ENCODE results near the gene COL5A2. TPM values are rescaled to one million over a fixed set of nuclear protein-coding genes. Genes with fewer than 3 reads are reported as not detected.

The COL5A2 gene
- total RNA-seq, 2 experiments from 2014 or later: 3.1 to 4.7 TPM

DNA sequence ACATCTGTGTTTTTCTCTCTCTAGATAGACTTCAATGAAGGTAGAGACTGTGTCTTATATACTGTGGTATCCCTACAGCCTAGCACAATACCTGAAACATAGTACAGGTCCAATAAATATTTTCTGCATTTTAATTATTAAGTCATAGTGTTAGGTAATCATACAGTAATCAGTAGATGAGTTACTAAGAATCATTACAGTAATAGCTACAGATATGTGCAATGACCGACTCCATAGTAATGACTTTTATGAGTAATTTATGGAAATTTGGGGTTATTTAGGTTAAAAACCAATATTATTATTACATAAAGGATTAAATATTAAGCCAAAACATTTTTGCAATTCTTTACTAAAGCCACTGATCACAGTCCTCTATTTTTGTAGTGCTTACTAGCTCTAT lies 21.6 kb downstream of the COL5A2 start:
- CTCF ChIA-PET: no interaction called here
- no peaks in the 10 kb centered on the region for H3K36me3 Mint-ChIP-seq (ENCODE audit: low read depth)
- H3K27ac Mint-ChIP-seq: no peak overlapping the region
- H3K27me3 Mint-ChIP-seq (ENCODE audit: low read depth): no peaks in the 10 kb centered on the region
- intact Hi-C loops (cut with micrococcal nuclease): no loop called here
- H3K4me1 Mint-ChIP-seq (ENCODE audit: low read depth): no peaks in the 10 kb centered on the region
- no peak overlapping the region for H3K4me3 Mint-ChIP-seq
- DNase-seq: no peak
- H3K9me3 Mint-ChIP-seq: no peaks in the 10 kb centered on the region

- H3K9me3 Mint-ChIP-seq: no peaks in the 10 kb centered on the region
- no peaks in the 10 kb centered on the region for H3K4me1 Mint-ChIP-seq (ENCODE audit: low read depth)
- no peak for DNase-seq
- no peaks in the 10 kb centered on the region for H3K36me3 Mint-ChIP-seq (ENCODE audit: low read depth)
- CTCF ChIA-PET: no interaction called here
- H3K4me3 Mint-ChIP-seq: no peak overlapping the region
- no peak overlapping the region for H3K27ac Mint-ChIP-seq
- no peaks in the 10 kb centered on the region for H3K27me3 Mint-ChIP-seq (ENCODE audit: low read depth)
- intact Hi-C loops (cut with micrococcal nuclease): no loop called here
Measured at GRCh38 chr2:189157456-189157855, 22.1 kb downstream of the COL5A2 start.

DNA sequence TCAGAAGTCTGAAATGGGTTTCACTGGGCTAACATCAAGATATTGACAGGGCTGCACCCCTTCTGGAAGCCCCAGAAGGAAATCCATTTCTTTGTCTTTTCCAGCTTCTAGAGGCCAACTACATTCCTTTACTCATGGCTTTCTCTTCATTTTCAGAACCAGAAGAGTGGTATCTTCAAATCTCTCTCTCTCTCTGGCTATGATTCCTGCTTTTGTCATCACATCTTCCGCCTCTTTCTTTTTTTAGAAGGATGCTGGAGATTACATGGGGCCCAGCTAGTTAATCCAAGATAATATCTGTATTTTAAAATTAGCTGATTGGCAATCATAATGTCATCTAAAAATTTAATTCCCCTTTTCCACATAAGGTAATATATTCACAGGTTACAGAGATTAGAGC lies 23.8 kb downstream of the COL5A2 start:
- CTCF ChIA-PET: interaction anchor here (1.0 to 1.9 kb wide), 2 partner anchors 13 to 131 kb away, joined by 3 to 7 read pairs; no protein-coding TSS in a partner anchor

DNA sequence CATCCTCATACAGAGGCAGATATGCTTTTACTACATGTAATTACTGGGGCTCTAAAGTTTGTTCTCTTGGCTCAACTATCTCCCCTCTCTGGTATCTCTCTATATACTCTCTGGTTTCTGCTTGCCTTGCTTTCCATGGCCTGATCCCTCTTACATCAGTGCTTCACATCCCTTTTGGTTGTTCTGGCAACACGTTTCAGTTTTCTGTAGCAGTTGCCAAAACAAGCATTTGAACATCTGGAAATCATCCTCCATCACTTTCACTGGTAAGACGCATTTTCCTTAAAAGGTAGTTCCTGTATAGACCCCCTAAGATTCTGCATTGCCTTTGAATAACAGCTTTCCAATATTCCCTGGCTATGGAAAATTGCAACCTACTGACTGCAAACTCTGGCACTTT lies 25.9 kb downstream of the COL5A2 start:
- H3K4me3 Mint-ChIP-seq: no peak overlapping the region
- intact Hi-C loops (cut with micrococcal nuclease): no loop called here
- H3K27ac Mint-ChIP-seq: no peak overlapping the region
- H3K36me3 Mint-ChIP-seq (ENCODE audit: low read depth): no peaks in the 10 kb centered on the region
- H3K9me3 Mint-ChIP-seq: no peaks in the 10 kb centered on the region
- CTCF ChIA-PET: interaction anchor here (1.2 to 1.7 kb wide), 3 partner anchors 8 to 38 kb away, joined by 3 to 4 read pairs (median 3); no protein-coding TSS in a partner anchor
- H3K4me1 Mint-ChIP-seq (ENCODE audit: low read depth): no peaks in the 10 kb centered on the region
- no peaks in the 10 kb centered on the region for H3K27me3 Mint-ChIP-seq (ENCODE audit: low read depth)
- no peak for DNase-seq

More for the DNA sequence above, 23.8 kb downstream of the COL5A2 start:
- Mint-ChIP-seq H3K4me1 (ENCODE audit: low read depth) (no peaks in the 10 kb centered on the region), H3K27ac (no peak overlapping the region), H3K36me3 (ENCODE audit: low read depth) (no peaks in the 10 kb centered on the region), H3K27me3 (ENCODE audit: low read depth) (no peaks in the 10 kb centered on the region), H3K9me3 (no peaks in the 10 kb centered on the region), H3K4me3 (no peak overlapping the region)
- no peak for DNase-seq
- intact Hi-C loops (cut with micrococcal nuclease): no loop called here

- DNase-seq: no peak
- Mint-ChIP-seq H3K9me3 (no peaks in the 10 kb centered on the region), H3K4me1 (ENCODE audit: low read depth) (no peaks in the 10 kb centered on the region), H3K36me3 (ENCODE audit: low read depth) (no peaks in the 10 kb centered on the region), H3K4me3 (no peak overlapping the region), H3K27ac (no peak overlapping the region), H3K27me3 (ENCODE audit: low read depth) (no peaks in the 10 kb centered on the region)
- intact Hi-C loops (cut with micrococcal nuclease): no loop called here
- CTCF ChIA-PET: interaction anchor here (0.5 to 1.9 kb wide), 4 partner anchors 9 to 257 kb away, joined by 3 to 12 read pairs (median 3); no protein-coding TSS in a partner anchor
Measured at GRCh38 chr2:189152483-189152882, 27.1 kb downstream of the COL5A2 start.

- Mint-ChIP-seq H3K27ac (no peak overlapping the region), H3K4me1 (ENCODE audit: low read depth) (no peaks in the 10 kb centered on the region), H3K9me3 (no peaks in the 10 kb centered on the region), H3K4me3 (no peak overlapping the region), H3K36me3 (ENCODE audit: low read depth) (no peaks in the 10 kb centered on the region), H3K27me3 (ENCODE audit: low read depth) (no peaks in the 10 kb centered on the region)
- DNase-seq: no peak
- CTCF ChIA-PET: interaction anchor here (1.7 to 1.9 kb wide), 2 partner anchors 9 to 11 kb away, joined by 3 to 12 read pairs; no protein-coding TSS in a partner anchor
- intact Hi-C loops (cut with micrococcal nuclease): no loop called here
Measured at GRCh38 chr2:189151906-189152305, 27.7 kb downstream of the COL5A2 start.

GRCh38 chr2:189150033-189150432 lies 29.5 kb downstream of the COL5A2 start:
- CTCF ChIA-PET: no interaction called here
- H3K4me1 Mint-ChIP-seq (ENCODE audit: low read depth): no peaks in the 10 kb centered on the region
- H3K4me3 Mint-ChIP-seq: no peak overlapping the region
- no peak overlapping the region for H3K27ac Mint-ChIP-seq
- no peaks in the 10 kb centered on the region for H3K27me3 Mint-ChIP-seq (ENCODE audit: low read depth)
- no peaks in the 10 kb centered on the region for H3K36me3 Mint-ChIP-seq (ENCODE audit: low read depth)
- intact Hi-C loops (cut with micrococcal nuclease): no loop called here
- DNase-seq: no peak
- H3K9me3 Mint-ChIP-seq: no peaks in the 10 kb centered on the region

DNA sequence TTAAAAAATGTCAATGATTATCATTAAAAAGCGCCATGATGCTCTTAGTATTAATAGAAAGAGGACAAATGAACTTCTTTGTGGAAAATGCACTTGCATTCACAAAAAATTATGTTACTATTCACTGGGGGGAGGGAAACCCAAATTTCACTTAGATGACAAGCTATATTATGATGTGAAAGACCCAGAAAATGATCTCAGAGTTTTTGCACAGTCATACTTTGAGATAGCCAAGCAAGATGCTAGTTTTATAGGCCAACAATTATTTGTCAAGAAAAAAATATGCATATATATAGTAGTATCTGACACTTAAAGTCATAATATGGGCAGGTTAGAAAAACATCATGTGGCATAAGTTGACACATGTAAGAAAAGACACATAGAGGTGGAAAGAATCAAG lies 31.6 kb downstream of the COL5A2 start:
- CTCF ChIA-PET: no interaction called here
- no peak overlapping the region for H3K4me3 Mint-ChIP-seq
- no peaks in the 10 kb centered on the region for H3K9me3 Mint-ChIP-seq
- no peak overlapping the region for H3K27ac Mint-ChIP-seq
- H3K4me1 Mint-ChIP-seq (ENCODE audit: low read depth): peaks cover under 1% of the 10 kb centered on the region
- no peaks in the 10 kb centered on the region for H3K27me3 Mint-ChIP-seq (ENCODE audit: low read depth)
- no peak for DNase-seq
- no peaks in the 10 kb centered on the region for H3K36me3 Mint-ChIP-seq (ENCODE audit: low read depth)
- intact Hi-C loops (cut with micrococcal nuclease): no loop called here

- peaks cover 3% of the 10 kb centered on the region for H3K4me1 Mint-ChIP-seq (ENCODE audit: low read depth)
- intact Hi-C loops (cut with micrococcal nuclease): no loop called here
- H3K36me3 Mint-ChIP-seq (ENCODE audit: low read depth): no peaks in the 10 kb centered on the region
- H3K27me3 Mint-ChIP-seq (ENCODE audit: low read depth): no peaks in the 10 kb centered on the region
- no peaks in the 10 kb centered on the region for H3K9me3 Mint-ChIP-seq
- CTCF ChIA-PET: no interaction called here
- no peak overlapping the region for H3K4me3 Mint-ChIP-seq
- H3K27ac Mint-ChIP-seq: no peak overlapping the region
- DNase-seq: no peak
Measured at GRCh38 chr2:189147361-189147760, 32.2 kb downstream of the COL5A2 start.

DNA sequence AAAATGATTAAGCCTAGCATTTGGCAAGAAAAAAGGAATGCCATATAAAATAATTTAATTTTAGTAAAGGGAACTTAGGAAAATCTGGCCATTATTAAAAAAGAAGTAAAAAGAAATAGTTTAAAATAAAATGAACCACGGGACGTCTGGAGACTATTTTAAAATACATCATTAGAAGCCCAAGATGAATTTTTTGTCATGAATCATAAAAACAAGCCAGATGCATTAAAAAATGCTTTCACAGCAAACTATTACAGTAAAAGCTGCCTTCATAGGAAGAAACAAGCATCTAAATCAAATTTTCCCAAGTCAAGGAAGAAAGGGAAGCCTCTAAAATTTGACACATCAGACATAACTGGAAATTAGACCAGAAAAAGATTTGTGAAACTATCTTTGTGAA lies 33.0 kb downstream of the COL5A2 start:
- no peaks in the 10 kb centered on the region for H3K36me3 Mint-ChIP-seq (ENCODE audit: low read depth)
- no peaks in the 10 kb centered on the region for H3K9me3 Mint-ChIP-seq
- H3K4me3 Mint-ChIP-seq: no peak overlapping the region
- DNase-seq: no peak
- H3K4me1 Mint-ChIP-seq (ENCODE audit: low read depth): peaks cover 3% of the 10 kb centered on the region
- intact Hi-C loops (cut with micrococcal nuclease): no loop called here
- H3K27ac Mint-ChIP-seq: no peak overlapping the region
- CTCF ChIA-PET: no interaction called here
- H3K27me3 Mint-ChIP-seq (ENCODE audit: low read depth): no peaks in the 10 kb centered on the region

DNA sequence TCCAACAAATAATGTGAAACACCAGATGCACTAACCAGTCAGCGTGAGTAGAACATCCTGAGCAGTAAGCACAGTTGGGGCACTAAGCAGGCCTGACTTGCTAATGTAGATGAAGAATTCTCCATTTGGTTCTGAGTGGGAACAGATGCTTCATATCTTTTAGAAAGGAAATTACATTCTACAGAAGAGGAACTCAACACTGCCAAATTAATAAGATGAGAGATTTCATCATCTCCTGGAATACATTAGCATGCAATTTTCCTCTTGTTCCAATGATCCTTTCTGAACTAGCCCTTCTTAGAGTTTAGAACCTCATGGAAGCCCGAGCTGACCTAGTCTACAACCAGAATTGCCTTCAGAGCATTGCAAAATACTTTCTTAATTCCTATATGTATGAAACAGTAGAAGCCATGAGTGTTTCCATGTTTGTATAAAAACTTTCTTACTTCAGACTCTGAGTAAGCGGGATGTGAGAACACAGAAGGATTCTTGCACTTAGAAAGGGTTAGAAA lies 34.8 kb downstream of the COL5A2 start:
- intact Hi-C loops (cut with micrococcal nuclease): no loop called here
- CTCF ChIA-PET: interaction anchor here (0.7 to 3.5 kb wide), 6 partner anchors 9 to 268 kb away, joined by 3 to 53 read pairs (median 6); no protein-coding TSS in a partner anchor
- Mint-ChIP-seq H3K27ac (no peak overlapping the region), H3K4me3 (no peak overlapping the region), H3K36me3 (ENCODE audit: low read depth) (no peaks in the 10 kb centered on the region), H3K27me3 (ENCODE audit: low read depth) (no peaks in the 10 kb centered on the region), H3K4me1 (ENCODE audit: low read depth) (peaks cover 3% of the 10 kb centered on the region), H3K9me3 (no peaks in the 10 kb centered on the region)
- no peak for DNase-seq

- Mint-ChIP-seq H3K9me3 (no peaks in the 10 kb centered on the region), H3K4me1 (ENCODE audit: low read depth) (peaks cover 3% of the 10 kb centered on the region), H3K27me3 (ENCODE audit: low read depth) (no peaks in the 10 kb centered on the region), H3K4me3 (no peak overlapping the region), H3K36me3 (ENCODE audit: low read depth) (no peaks in the 10 kb centered on the region), H3K27ac (no peak overlapping the region)
- CTCF ChIA-PET: interaction anchor here (0.6 to 3.5 kb wide), 24 partner anchors 8 to 301 kb away, joined by 3 to 53 read pairs (median 4); no protein-coding TSS in a partner anchor
- intact Hi-C loops (cut with micrococcal nuclease): loop anchor here (1.0 to 2.0 kb wide), 7 partner anchors 29 to 620 kb away; no protein-coding TSS in a partner anchor
- DNase-seq: no peak
Measured at GRCh38 chr2:189143925-189144324, 35.6 kb downstream of the COL5A2 start.

Measured in activated naive CD4-positive, alpha-beta T cell treated with anti-CD3 and anti-CD28 coated beads for 36 hours (primary cell).